ENCODE data around the gene PRTFDC1. TPM values are rescaled to one million over a fixed set of nuclear protein-coding genes. Genes with fewer than 3 reads are reported as not detected.

The PRTFDC1 gene
- total and polyA plus RNA-seq, 2 donors (not counting 3 experiments of a cell fraction or from before 2014, with no cell fraction given), result 22.0 to 27.0 TPM

DNA sequence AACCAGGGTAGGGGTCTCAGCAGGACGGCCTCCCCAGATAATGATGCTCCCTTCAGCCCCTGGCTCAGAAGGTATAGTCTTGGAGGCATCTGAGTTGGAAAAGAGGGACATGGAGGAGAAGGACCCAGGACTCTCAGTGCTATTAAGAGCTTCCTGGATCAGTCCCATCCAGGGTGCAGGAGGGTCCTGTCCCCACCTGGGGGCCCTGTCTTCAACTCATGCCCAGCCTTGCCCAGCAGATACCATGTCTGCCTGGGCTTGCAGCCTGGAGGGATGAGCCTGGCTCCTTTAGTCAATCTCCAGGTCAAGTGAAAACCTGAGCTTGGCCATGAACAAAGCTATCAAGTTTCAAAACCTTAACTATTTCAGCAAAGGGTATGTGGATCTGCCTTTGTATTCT is 67.6 kb downstream of the PRTFDC1 start:
- TF ChIP-seq, protein P1, sequence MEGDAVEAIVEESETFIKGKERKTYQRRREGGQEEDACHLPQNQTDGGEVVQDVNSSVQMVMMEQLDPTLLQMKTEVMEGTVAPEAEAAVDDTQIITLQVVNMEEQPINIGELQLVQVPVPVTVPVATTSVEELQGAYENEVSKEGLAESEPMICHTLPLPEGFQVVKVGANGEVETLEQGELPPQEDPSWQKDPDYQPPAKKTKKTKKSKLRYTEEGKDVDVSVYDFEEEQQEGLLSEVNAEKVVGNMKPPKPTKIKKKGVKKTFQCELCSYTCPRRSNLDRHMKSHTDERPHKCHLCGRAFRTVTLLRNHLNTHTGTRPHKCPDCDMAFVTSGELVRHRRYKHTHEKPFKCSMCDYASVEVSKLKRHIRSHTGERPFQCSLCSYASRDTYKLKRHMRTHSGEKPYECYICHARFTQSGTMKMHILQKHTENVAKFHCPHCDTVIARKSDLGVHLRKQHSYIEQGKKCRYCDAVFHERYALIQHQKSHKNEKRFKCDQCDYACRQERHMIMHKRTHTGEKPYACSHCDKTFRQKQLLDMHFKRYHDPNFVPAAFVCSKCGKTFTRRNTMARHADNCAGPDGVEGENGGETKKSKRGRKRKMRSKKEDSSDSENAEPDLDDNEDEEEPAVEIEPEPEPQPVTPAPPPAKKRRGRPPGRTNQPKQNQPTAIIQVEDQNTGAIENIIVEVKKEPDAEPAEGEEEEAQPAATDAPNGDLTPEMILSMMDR (IDR thresholded peaks at IDR 0.05; ENCODE audit: extremely low read depth in 1 of 2, insufficient read depth in 1 of 2, low read depth in 1 of 2, low read length in 2 of 2), result no peak
- no peak for TF ChIP-seq POLR2AphosphoS5 (IDR thresholded peaks at IDR 0.05; ENCODE audit: insufficient read depth, low read depth, low read length)
- no peak for TF ChIP-seq POLR2A (IDR thresholded peaks at IDR 0.05; ENCODE audit: low read depth, low read length)
- TF ChIP-seq EZH2 (IDR thresholded peaks at IDR 0.05; ENCODE audit: borderline replicate concordance, low read depth, low read length, severe bottlenecking), result no peak
- TF ChIP-seq GATA2 (IDR thresholded peaks at IDR 0.05; ENCODE audit: insufficient read depth, insufficient read length, low read depth, low read length), result no peak
- TF ChIP-seq JUN (IDR thresholded peaks at IDR 0.05; ENCODE audit: borderline replicate concordance, insufficient read depth, insufficient read length, low read depth), result no peak
- no peak for TF ChIP-seq MYC (IDR thresholded peaks at IDR 0.05; ENCODE audit: low read depth, low read length)
- POLR2A ChIA-PET, result no interaction called here
- BruUV-seq (replicated peaks), result no TSS peak
- Histone ChIP-seq H3K4me1 (ENCODE audit: control insufficient read depth, extremely low read depth, insufficient read depth, low read length) (peaks cover 15% of the 10 kb centered on the region), H3K27ac (ENCODE audit: insufficient read depth, low read depth, low read length) (no peak overlapping the region), H3K4me3 (replicated peaks in 1 of 3; ENCODE audit: insufficient read depth in 1 of 3, low read depth in 1 of 3, low read length in 3 of 3) (no peak overlapping the region), H3K4me2 (ENCODE audit: insufficient read depth, low read length) (no peak overlapping the region), H3K79me2 (ENCODE audit: control insufficient read depth, insufficient read depth, low read length) (no peaks in the 10 kb centered on the region), H2AFZ (ENCODE audit: low read depth, low read length) (no peak overlapping the region), H4K20me1 (replicated peaks; ENCODE audit: control insufficient read depth, extremely low read depth, insufficient read depth, low read length) (no peaks in the 10 kb centered on the region), H3K27me3 (ENCODE audit: control insufficient read depth in 2 of 2, insufficient read depth in 2 of 2, low read length in 2 of 2) (no peaks in the 10 kb centered on the region), H3K9ac (replicated peaks; ENCODE audit: extremely low read depth, insufficient read depth, low read length) (no peak overlapping the region), H3K9me3 (replicated peaks; ENCODE audit: control insufficient read depth, insufficient read depth, low read length) (no peaks in the 10 kb centered on the region), H3K36me3 (ENCODE audit: control insufficient read depth in 2 of 2, extremely low read depth in 1 of 2, insufficient read depth in 2 of 2, low read length in 2 of 2) (no peaks in the 10 kb centered on the region), H3K9me1 (replicated peaks; ENCODE audit: control insufficient read depth, extremely low read depth, insufficient read depth, low read length) (no peaks in the 10 kb centered on the region)
- FAIRE-seq (no peak), DNase-seq (ENCODE audit: low read depth, low spot score) (no peak)
- dilution Hi-C loops (cut with MboI; ENCODE audit: extremely low pct_ligation_motif_present, low sequenced_read_pairs) (no loop called here), intact Hi-C loops (cut with micrococcal nuclease) (no loop called here)
- CTCF ChIA-PET, result interaction anchor here (0.7 to 1.4 kb wide), 4 partner anchors 13 to 196 kb away, joined by 3 to 4 read pairs (median 3); no protein-coding TSS in a partner anchor

All from endothelial cell of umbilical vein (primary cell).